ENCODE measurements around the gene GRIK5.

- TF ChIP-seq CTCF (IDR thresholded peaks at IDR 0.05; ENCODE audit: low read depth, low read length, poor library complexity, severe bottlenecking) = no peak
- no peak for TF ChIP-seq EZH2phosphoT487 (IDR thresholded peaks at IDR 0.05; ENCODE audit: borderline replicate concordance, low read length)
Measured at GRCh38 chr19:41995959-41996797, 73.8 kb downstream of the GRIK5 start.

All from DOHH2 (cell line).